NCI-H2107 (cell line): ENCODE data around the gene PPP6R3.

Experiments
- DNase-seq: peaks from one replicate; lab custom pipeline; 2025; lab: John Stamatoyannopoulos, UW

Gene PPP6R3

DNA sequence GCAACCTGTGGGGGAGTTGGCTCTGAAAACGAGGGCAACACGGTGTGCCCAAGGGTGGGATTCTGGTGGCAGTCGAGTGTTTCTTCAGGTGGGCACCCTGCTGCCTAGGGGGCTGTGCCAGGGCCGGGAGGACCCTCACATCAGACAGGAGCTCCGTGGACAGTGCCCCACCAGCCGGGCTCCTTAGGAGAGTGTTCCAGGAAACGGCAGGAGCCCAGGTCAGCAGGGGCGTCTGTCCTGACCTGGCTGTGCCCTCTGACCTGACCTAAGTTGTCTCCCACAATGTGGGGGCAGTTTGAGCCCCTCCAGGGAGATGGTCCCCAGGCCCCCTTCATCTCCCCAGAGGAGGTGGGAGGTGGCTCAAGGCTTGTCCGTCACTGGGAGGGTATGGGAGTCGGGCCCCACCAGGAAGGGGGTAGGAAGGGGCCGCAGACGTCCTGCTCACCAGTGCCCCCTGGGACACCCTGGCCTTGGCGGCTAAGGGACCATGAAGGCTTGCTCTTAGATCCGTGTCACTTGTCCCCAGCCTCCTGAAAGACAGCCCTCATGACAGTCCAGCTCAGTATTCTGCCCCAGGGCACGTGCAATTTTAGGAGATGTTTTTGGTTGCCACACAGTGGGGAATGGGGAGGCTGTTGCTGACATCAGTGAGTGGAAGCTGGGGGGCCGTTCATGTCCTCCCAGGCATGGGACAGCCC is 191.6 kb downstream of the PPP6R3 start:
- DNase-seq = no peak

DNA sequence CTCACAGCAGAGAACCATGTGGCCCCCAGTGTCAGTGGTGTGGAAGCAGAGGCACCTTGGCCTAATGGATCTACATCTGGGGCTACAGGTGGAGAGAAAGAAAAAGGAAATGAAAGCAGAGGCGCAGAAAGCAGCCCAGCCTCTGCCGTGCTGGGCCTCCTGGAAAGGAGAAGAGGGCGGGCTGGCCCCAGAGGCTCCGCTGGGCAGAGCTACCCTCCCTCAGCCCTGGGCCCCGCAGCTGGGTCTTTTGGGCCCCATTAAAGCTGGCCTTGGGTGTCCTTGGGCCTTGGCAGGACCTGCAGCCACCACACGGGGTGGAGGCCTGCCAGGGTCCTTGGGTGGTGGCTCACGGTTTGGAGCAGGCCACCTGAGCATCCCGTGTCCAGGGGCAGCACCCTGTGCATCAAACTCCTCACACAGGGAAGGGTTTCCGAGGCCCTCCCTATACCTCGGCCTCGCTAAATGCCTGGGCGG is 192.2 kb downstream of the PPP6R3 start:
- DNase-seq = no peak

DNA sequence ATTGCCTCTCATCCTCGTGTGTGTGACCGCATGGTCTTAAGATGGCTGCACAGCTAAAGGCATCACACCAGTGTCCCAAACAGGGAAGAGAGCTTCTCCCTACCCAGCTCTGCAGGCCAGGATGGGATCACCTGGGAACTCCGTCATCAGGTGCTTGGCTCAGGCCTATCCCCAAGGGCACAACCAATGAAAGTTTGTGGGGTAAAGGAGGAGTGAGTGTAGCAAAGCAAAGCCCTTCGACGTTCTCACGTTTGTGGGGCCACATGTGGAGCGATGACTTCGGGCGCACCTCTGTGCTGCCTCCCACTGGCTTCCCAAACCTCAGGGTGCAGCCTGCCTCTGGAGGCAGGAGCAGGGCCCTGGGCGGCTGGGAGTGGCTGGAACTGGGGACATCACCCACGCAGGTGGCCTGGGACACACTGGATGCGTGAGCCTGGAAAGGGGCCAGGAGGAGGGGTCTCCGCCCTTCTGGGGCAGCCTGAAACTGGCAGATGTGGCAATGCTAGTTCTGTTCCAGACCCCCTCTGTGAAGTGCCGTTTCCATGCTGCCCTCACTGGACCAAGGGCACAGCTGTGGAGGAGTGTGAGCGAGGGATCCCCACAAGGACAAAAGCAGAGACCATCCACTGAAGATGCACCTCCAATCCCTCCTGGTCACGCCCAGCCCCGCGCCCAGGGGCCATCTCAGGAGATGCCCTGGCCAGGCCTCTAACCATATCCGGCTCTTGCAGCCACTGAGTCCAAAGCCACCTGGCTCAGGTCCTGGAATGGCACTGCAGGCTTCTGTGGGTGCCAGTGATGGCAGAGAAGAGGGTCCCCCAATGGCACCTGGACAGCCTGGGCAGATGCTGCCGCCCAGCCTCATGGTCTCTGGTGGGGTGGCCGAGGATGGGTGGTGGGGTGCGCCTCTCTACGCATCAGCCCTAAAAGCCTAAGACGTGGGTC is 193.2 kb downstream of the PPP6R3 start:
- DNase-seq = no peak

DNA sequence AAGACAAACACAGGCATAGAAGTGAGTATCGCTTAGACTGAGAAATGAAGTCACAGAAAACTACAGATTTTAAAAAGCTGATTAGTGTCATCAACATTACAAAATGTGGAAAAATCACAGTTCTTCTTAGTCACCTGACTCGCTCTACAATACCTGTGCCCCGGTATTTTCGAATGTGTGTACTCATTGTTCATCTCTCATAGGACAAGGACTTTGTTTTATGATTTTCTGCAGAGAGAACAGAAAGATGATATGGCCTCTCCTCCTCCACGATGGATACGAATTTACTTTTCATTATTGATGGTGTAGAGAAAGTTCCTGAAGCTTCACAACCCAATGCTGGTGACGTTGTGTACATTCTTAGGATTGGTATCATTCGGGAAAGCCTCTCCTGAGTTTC is 194.4 kb downstream of the PPP6R3 start:
- no peak for DNase-seq

DNA sequence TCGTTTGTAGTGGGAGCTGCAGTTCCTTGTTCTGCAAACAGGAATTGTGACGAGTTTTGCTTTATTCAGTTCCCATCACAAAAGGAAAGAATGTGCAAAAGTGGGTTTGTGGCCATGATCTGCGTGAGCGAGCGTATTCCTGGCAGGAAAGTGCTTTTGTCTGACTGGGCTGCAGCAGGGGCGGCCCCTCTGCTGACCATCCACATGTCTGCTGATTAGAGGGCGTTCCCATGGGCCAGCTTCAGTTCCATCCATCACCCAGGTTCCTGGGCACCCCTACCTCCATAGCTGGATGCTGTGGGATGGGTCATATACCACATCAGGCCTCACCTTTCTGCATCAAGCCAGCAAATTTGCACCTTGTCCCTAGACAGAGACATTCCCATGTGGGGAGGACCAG is 194.9 kb downstream of the PPP6R3 start:
- no peak for DNase-seq

DNA sequence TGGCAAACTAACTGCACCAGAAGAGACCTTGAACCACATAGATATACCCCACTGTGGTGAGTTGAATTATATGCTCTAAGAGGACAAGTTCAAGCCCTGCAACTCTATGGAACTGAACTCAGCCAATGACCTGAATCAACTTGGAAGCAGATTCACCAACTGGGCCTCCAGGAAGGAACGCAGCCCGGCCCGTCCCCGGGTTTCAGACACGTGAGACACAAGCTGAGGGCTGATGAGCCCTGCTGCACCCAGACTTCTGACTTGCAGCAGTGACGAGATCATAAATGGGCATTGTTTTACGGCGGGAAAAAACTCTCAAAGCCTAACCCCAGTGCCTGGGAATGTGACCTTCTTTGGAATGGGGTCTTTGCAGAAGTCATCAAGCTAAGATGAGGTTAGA is 195.3 kb downstream of the PPP6R3 start:
- no peak for DNase-seq

DNA sequence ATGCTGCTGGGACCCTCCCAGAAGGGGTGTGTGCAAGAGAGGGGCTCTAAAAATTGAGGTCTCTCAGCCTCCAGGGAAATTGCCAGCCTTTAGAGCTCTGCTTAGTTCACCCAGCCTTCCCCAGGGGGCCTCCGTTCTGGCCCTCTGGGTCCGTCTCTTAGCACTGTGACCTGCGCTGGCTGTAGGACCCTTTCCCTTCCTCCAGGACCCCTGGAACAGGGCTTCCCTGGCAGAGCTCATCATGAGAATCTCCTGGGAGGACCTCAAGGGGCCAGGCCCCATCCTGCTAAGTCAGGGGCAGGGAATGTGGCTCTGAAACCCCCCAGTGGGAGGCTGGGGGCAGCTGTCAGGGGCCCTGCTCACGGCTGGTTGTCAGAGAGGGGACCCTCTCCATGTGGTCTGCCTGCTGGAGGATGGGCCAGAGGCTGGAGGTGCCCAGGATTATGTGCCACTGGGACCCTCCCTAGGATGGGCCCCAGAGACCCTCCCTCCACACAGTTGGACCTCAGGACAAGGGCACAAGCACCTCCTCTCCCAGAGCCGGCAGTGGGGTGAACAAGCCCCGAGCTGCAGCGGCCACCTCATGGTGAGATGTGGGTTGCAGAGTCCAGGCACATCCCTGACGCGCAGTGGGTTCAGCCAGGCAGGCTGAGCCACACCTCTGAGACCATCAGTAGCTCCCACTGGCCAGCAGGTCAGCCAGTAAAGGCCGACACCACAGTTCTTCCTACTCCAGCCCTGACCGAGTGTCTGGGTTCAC is 196.6 kb downstream of the PPP6R3 start:
- DNase-seq = no peak

DNA sequence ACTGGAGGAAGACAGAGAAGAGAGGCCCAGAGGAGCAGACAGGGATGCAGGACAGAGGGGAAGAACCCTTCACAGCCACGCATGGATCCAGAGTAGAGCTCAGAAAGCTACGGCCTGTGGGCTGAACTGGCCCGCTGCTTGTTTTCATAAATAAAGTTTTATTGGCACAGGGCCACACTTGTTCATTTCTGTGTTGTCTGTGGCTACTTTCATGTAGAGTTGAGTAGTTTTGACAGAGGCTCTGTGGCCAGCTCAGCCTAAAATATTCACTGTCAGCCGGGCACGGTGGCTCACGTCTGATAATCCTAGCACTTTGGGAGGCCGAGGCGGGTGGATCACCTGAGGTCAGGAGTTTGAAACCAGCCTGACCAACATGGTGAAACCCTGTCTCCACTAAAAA is 197.5 kb downstream of the PPP6R3 start:
- no peak for DNase-seq

DNA sequence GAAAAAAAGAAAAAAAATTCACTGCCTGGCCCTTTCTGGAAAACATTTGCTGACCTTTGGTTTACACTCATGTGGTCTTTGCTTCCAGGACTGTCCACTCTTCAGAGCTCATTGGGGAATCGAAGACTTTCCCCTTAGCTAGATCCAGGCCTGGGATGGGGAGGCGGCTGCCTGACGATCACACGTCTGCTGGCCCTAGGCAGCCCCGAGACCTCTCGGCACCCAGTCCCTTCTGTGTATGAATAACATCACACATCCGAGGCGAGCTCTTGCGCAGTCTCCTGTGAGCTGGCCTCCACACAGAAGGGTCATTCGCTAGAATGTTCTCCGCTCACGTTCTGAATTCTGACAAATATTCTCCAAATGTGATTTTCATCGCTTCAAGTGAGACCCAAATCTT is 198.1 kb downstream of the PPP6R3 start:
- no peak for DNase-seq

DNA sequence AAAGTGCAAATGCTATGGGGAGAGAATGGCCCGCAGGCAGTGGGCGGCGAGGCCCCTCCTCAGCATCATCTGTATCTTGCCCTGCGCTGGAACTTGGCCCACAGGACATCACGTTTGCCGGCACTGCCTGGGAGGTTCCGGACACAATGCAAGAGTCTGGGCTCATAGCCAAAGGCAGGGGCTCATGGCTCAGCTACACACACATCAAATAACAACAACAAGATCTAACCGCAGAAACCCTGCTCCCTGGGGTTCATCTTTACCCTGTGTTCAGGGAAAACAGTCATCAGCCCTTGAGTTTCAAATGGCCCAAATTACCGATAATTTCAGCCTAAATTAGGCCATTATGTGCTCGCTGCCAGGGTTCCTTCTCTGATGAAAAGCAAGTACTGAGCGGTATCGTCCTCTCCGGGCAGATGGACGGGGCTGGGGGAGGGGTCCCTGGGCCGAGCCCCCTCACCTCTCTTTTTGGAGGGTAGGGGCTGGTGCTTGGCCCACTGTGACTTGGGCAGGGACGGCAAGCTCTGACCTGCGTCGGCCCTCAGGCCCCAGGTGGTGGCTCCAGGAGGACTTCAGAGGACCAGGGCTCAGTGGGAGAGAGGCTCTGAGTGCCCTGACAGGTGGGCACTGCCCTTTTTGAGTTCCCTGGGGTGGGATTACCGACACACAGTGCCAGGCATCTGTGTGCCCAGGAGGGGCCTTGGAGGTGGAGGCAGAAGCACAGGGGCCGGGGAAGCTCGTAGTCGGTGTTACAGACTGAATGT is 198.8 kb downstream of the PPP6R3 start:
- DNase-seq = peak; percentile 91

DNA sequence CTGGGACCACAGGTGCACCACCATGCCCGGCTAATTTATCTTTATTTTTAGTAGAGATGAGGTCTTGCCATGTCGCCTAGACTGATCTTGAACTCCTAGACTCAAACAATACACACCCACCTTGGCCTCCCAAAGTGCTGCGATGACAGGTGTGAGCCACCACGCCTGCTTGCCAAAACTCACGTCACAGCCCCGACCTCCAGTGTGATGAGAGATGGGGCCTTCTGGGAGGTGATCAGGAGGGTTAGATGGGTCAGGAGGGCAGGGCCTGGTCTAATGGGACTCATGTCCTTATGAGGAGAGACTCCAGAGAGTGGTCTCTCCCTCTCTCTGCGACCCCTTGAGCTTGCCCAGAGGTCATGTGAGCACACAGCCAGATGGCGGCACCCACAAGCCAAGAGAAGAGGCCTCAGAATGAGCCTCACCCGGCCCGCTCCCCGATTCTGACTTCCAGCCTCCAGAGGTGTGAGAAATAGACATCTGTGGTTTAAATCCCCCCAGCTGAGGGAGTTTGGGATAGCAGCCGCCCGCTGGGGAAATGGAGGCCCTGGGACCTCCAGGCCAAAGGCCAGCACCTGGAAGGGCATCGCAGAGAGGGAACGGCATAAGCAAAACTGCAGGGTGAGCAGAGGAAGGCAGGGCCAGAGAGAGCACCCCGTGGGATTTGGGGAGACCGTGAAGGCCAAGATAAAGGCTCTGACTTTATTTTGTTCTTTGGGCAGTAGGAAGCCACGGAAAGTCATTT is 199.7 kb downstream of the PPP6R3 start:
- DNase-seq = no peak

DNA sequence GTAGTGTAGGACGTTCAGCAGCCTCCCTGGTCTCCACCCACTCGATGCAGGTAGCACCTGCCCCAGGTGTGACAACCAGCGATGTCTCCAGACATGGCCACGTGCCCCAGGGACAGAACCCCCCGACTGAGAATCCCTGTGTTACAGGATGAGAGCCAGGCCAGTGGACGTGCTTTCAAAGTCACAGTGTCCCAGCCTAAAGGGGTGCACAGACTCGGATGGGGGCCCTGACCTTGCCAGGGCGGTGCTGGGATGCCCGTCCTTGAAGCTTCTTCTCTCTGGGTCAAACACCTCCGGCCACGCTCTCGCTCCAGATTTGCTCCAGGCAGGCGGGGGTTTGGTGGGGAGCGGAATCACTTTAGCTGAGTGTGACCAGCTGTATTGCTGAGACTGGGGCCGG is 200.5 kb downstream of the PPP6R3 start:
- DNase-seq = no peak

DNA sequence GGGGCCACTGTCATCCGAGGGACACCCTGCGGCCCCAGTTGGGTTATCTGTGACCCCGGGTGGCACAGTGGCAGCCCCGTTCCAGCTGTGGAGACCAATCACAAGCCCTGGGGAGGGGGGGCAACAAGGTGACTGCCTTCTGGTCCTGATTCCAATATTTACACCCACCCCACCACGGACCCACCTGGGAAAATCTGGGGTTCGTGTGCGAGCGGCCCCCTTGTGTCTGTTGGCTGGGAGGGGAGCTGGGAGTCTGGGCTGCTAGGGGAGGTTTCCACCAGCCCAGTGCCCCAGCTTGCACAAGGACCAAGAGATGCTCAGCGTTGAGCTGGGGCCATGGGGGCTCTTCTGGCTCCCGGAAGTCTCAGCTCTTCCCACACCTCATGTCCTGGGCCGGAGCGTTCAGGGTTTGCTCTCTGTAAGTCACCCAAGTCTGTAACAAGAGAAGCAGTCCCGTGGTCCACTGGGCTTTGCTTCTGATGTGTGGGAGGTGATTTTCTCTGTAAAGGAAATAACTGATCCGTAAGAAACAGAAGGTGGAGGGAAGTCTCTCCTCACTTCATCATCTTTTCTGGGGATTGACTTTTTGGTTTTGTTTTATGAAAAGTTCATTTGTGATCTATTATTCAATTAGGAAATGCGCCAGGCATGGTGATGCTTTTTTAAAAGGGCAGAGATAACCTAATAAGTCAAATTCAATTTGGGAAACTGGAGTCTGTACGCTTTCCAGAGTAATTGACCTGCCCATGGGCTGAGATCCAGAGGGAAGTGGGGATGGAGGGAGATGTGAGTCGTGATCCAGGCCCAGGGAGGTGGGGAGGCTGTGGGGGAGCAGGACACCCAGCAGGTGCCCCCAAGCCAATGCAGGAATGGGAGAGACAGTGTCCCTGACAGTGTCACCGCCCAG is 201.4 kb downstream of the PPP6R3 start:
- DNase-seq = no peak

DNA sequence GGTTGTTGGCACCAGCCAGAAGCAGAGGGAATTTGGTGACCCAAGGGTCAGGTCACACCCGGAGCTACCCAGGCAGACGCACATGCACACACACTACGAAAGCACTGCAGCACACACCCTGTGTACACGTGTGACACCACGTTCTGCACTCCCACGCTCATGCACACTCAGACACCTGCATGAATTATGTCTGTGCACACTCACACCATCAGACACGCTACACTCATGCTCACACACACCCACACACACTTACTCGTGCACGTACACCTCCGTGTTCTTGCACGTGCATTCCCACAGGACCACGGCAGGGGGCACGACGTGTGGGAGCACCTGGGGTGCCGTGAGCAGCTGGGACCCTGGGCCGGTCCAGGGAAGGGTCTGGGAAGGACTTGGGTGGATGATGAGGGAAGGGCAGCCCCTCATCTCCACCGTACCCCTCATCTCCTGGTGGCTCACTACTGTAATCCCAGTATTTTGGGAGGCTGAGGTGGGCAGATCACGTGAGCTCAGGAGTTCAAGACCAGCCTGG is 203.0 kb downstream of the PPP6R3 start:
- no peak for DNase-seq

DNA sequence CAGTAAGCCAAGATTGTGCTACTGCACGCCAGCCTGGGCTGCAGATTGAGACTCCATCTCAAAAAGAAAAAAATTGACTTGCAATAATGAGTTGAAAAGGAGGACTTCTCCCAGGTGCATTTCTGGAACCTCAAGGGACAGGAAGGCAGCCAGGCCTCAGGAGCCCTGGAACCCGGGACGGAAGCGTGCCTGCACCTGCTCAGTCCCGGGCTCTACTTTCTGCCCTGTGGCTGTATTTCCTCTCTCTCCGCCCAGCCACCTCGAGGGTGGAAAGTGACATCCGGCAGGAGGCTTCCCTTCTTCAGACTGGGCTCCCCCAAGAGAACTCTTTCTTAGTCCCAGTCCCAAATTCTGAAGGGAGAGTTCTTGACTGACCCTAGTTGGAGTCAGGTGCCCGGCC is 203.6 kb downstream of the PPP6R3 start:
- no peak for DNase-seq

DNA sequence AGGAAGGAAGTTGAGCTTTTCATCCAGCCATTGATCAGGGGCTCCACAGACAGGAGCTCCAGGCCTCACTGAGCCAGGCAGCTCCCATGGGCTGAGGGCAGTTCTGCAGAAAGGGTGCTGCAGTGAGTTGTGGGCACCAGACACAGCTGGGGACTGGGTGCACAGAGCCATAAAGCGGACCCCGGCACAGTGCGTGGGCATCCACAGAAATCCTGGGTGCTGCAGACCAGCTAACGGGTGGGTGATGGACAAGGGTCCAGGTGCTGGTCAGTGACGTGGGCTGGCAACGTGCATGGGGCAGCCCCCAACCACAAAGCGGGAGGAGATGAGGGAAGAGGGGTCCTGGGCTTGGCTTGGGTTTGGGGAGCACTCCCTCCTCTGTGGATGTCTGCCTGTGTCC is 204.4 kb downstream of the PPP6R3 start:
- no peak for DNase-seq
